MCF 10A (cell line): ENCODE measurements around the gene ATP5MG. TPM values are rescaled to one million over a fixed set of nuclear protein-coding genes. Genes with fewer than 3 reads are reported as not detected.
"Not testable (repeated sequence)": the region's sequence is repeated elsewhere in the genome, so short reads cannot be mapped to it uniquely, and the experiment has no call there.

Experiments used
- BruUV-seq: library from RNA; stranded (reverse); fragments of 400-500 nt; replicated peaks from 2 replicates; lab custom pipeline; 2021; lab: Mats Ljungman, UMichigan
- CTCF ChIA-PET: fragments of 300-600 bp; sonication (Branson Sonifier 250); formaldehyde crosslinking; extraction: SDS; loops from one replicate; lab custom pipeline; 2021; ENCODE audit warnings: antibody characterized with exemption, inconsistent platforms; lab: Yijun Ruan, JAX
- POLR2A ChIA-PET: fragments of 300-600, 350-650 bp; sonication (Branson Sonifier 250); formaldehyde crosslinking; extraction: SDS; loops from one replicate; lab custom pipeline; 2020; ENCODE audit warnings: antibody characterized with exemption, inconsistent platforms; lab: Yijun Ruan, JAX
- DNase-seq: peaks from one replicate; pipeline ENCODE4 v3.0.0-alpha.2; 2018; ENCODE audit not compliant: unreplicated experiment
- H3K27ac Mint-ChIP-seq: one replicate; pipeline ENCODE4 v1.8.0; 2022; ENCODE audit warnings: mild to moderate bottlenecking, low read depth, mixed read lengths; ENCODE audit not compliant: unreplicated experiment
- H3K27me3 Mint-ChIP-seq: one replicate; pipeline ENCODE4 v1.8.0; 2022; ENCODE audit warnings: mixed read lengths; ENCODE audit not compliant: insufficient read depth, unreplicated experiment
- H3K36me3 Mint-ChIP-seq: one replicate; pipeline ENCODE4 v1.8.0; 2022; ENCODE audit warnings: mild to moderate bottlenecking, moderate library complexity, mixed read lengths; ENCODE audit not compliant: insufficient read depth, unreplicated experiment
- H3K4me1 Mint-ChIP-seq: one replicate; pipeline ENCODE4 v1.8.0; 2022; ENCODE audit warnings: mixed read lengths; ENCODE audit not compliant: insufficient read depth, unreplicated experiment
- H3K4me3 Mint-ChIP-seq: one replicate; pipeline ENCODE4 v1.8.0; 2022; ENCODE audit warnings: mild to moderate bottlenecking, moderate library complexity, mixed read lengths; ENCODE audit not compliant: unreplicated experiment
- H3K9me3 Mint-ChIP-seq: one replicate; pipeline ENCODE4 v1.8.0; 2022; ENCODE audit warnings: mixed read lengths; ENCODE audit not compliant: unreplicated experiment
- CTCF ChIP-seq: fragments of 200-600 bp; IDR thresholded peaks from one replicate; pipeline ENCODE4 v1.8.0; 2022; ENCODE audit warnings: antibody characterized with exemption, mild to moderate bottlenecking; ENCODE audit not compliant: unreplicated experiment
- intact Hi-C: fragments of 100-400 bp; cut with micrococcal nuclease; formaldehyde crosslinking; loops from 2 replicates; pipeline ENCODE4 v1.14.1; 2022
- total RNA-seq: library from RNA; stranded (reverse); gene quantifications from 2 replicates; pipeline ENCODE4 v1.2.3, GENCODE V29; 2022

The ATP5MG gene
- total RNA-seq, 1 experiment from 2014 or later, result 210 TPM

GRCh38 chr11:118411530-118411929 lies 10.1 kb downstream of the ATP5MG start:
- DNase-seq, result no peak
- Mint-ChIP-seq H3K27ac (no peak overlapping the region), H3K4me3 (no peak overlapping the region), H3K36me3 (peaks cover 41% of the 10 kb centered on the region), H3K27me3 (no peaks in the 10 kb centered on the region), H3K9me3 (no peaks in the 10 kb centered on the region), H3K4me1 (peaks cover 3% of the 10 kb centered on the region)
- BruUV-seq, result no TSS peak
- ChIA-PET CTCF (interaction anchor here (0.6 kb wide), 2 partner anchors 24 to 544 kb away, joined by 3 read pairs; partner anchors contain the start of gene KMT2A), POLR2A (interaction anchor here (0.9 kb wide), 1 partner anchor 9 kb away, joined by 3 read pairs; no protein-coding TSS in a partner anchor)
- intact Hi-C loops, result no loop called here
- TF ChIP-seq CTCF, result no peak

GRCh38 chr11:118412921-118413320 lies 11.5 kb downstream of the ATP5MG start:
- Mint-ChIP-seq H3K4me1 (no peaks in the 10 kb centered on the region), H3K9me3 (no peaks in the 10 kb centered on the region), H3K27ac (no peak overlapping the region), H3K27me3 (no peaks in the 10 kb centered on the region), H3K4me3 (no peak overlapping the region), H3K36me3 (peaks cover 27% of the 10 kb centered on the region)
- no peak for DNase-seq
- ChIA-PET CTCF (interaction anchor here (1.1 kb wide), 2 partner anchors 11 to 12 kb away, joined by 3 read pairs; no protein-coding TSS in a partner anchor), POLR2A (interaction anchor here (0.7 to 1.8 kb wide), 5 partner anchors 8 to 148 kb away, joined by 3 to 9 read pairs (median 3); partner anchors contain the start of gene KMT2A)
- no TSS peak for BruUV-seq
- TF ChIP-seq CTCF, result no peak
- intact Hi-C loops, result no loop called here

GRCh38 chr11:118415062-118415738 lies 13.8 kb downstream of the ATP5MG start:
- TF ChIP-seq CTCF, result no peak
- no peak for DNase-seq
- POLR2A ChIA-PET, result interaction anchor here (0.6 to 1.7 kb wide), 9 partner anchors 9 to 43 kb away, joined by 3 to 17 read pairs (median 3); partner anchors contain the start of gene KMT2A
- no peaks in the 10 kb centered on the region for H3K27me3 Mint-ChIP-seq
- no peak overlapping the region for H3K27ac Mint-ChIP-seq
- no peaks in the 10 kb centered on the region for H3K9me3 Mint-ChIP-seq
- H3K4me3 Mint-ChIP-seq, result no peak overlapping the region
- H3K36me3 Mint-ChIP-seq, result peaks cover 5% of the 10 kb centered on the region
- CTCF ChIA-PET, result interaction anchor here (0.6 kb wide), 1 partner anchor 27 kb away, joined by 3 read pairs; no protein-coding TSS in a partner anchor
- intact Hi-C loops, result no loop called here
- no TSS peak for BruUV-seq
- H3K4me1 Mint-ChIP-seq, result no peaks in the 10 kb centered on the region

- CTCF ChIA-PET, result interaction anchor here (0.6 to 0.9 kb wide), 2 partner anchors 59 to 157 kb away, joined by 4 read pairs; no protein-coding TSS in a partner anchor
- peaks cover under 1% of the 10 kb centered on the region for H3K36me3 Mint-ChIP-seq
These were observed 14.3 kb downstream of the ATP5MG start for GRCh38 chr11:118415739-118416068.

GRCh38 chr11:118416900-118417299 lies 15.5 kb downstream of the ATP5MG start:
- H3K9me3 Mint-ChIP-seq, H3K4me1 Mint-ChIP-seq, H3K27ac Mint-ChIP-seq, intact Hi-C loops, H3K27me3 Mint-ChIP-seq, DNase-seq, BruUV-seq, H3K4me3 Mint-ChIP-seq, H3K36me3 Mint-ChIP-seq: not testable (repeated sequence)
- ChIA-PET POLR2A (interaction anchor here (1.2 to 2.2 kb wide), 4 partner anchors 8 to 19 kb away, joined by 3 to 17 read pairs (median 8); partner anchors contain the start of gene KMT2A), CTCF (interaction anchor here (0.6 to 0.9 kb wide), 2 partner anchors 68 to 158 kb away, joined by 4 read pairs; no protein-coding TSS in a partner anchor)

More at GRCh38 chr11:118415739-118416068, 14.3 kb downstream of the ATP5MG start:
- no peak overlapping the region for H3K27ac Mint-ChIP-seq
- no peaks in the 10 kb centered on the region for H3K9me3 Mint-ChIP-seq
- no peak for TF ChIP-seq CTCF
- peak; percentile 84 for DNase-seq
- POLR2A ChIA-PET, result interaction anchor here (0.7 to 1.7 kb wide), 8 partner anchors 9 to 43 kb away, joined by 3 to 17 read pairs (median 3); partner anchors contain the start of gene KMT2A
- no peak overlapping the region for H3K4me3 Mint-ChIP-seq
- no peaks in the 10 kb centered on the region for H3K4me1 Mint-ChIP-seq
- no peaks in the 10 kb centered on the region for H3K27me3 Mint-ChIP-seq
- no TSS peak for BruUV-seq
- intact Hi-C loops, result no loop called here
